Stimulated activated CD8-positive, alpha-beta memory T cell treated with anti-CD3 and anti-CD28 coated beads, Interleukin-7, amount 100 ng/mL, for 1 hour (primary cell): Measurements from ENCODE around the gene PRRC2C.
"Not testable (repeated sequence)": the region's sequence is repeated elsewhere in the genome, so short reads cannot be mapped to it uniquely, and the experiment has no call there.

Experiments used
- DNase-seq, 2 donors: peaks; one replicate each; pipeline ENCODE4 v3.0.0-alpha.2; 2020; ENCODE audit warnings: low read depth in 2 of 2

Gene PRRC2C

GRCh38 chr1:171583591-171584201 lies 98.4 kb downstream of the PRRC2C start:
- DNase-seq = no peak

GRCh38 chr1:171585715-171586114 lies 100.4 kb downstream of the PRRC2C start:
- no peak for DNase-seq

- DNase-seq = no peak
Observed at GRCh38 chr1:171588230-171588629, 102.9 kb downstream of the PRRC2C start.

- DNase-seq = no peak
Observed at GRCh38 chr1:171590022-171590421, 104.7 kb downstream of the PRRC2C start.

GRCh38 chr1:171595324-171595723 lies 110.0 kb downstream of the PRRC2C start:
- no peak for DNase-seq

GRCh38 chr1:171596119-171596518 lies 110.8 kb downstream of the PRRC2C start:
- no peak for DNase-seq

GRCh38 chr1:171596705-171597104 lies 111.4 kb downstream of the PRRC2C start:
- no peak for DNase-seq

GRCh38 chr1:171597203-171597602 lies 111.9 kb downstream of the PRRC2C start:
- no peak for DNase-seq

- not testable (repeated sequence) for DNase-seq
Observed at GRCh38 chr1:171600310-171600709, 115.0 kb downstream of the PRRC2C start.

GRCh38 chr1:171600862-171601261 lies 115.5 kb downstream of the PRRC2C start:
- no peak for DNase-seq

GRCh38 chr1:171603042-171603441 lies 117.7 kb downstream of the PRRC2C start:
- not testable (repeated sequence) for DNase-seq

GRCh38 chr1:171606402-171606941 lies 121.1 kb downstream of the PRRC2C start:
- DNase-seq = no peak

GRCh38 chr1:171610385-171610784 lies 125.1 kb downstream of the PRRC2C start:
- DNase-seq = no peak

GRCh38 chr1:171611306-171611705 lies 126.0 kb downstream of the PRRC2C start:
- DNase-seq = no peak

- DNase-seq = no peak
Observed at GRCh38 chr1:171613282-171613681, 128.0 kb downstream of the PRRC2C start.

- not testable (repeated sequence) for DNase-seq
Observed at GRCh38 chr1:171615122-171615906, 130.0 kb downstream of the PRRC2C start.

- no peak for DNase-seq
Observed at GRCh38 chr1:171616586-171616985, 131.3 kb downstream of the PRRC2C start.

- DNase-seq = no peak
Observed at GRCh38 chr1:171622152-171622462, 136.8 kb downstream of the PRRC2C start, which contains the start of gene MYOCOS. MYOCOS (plus strand) TSS chr1:171622243; CDS start chr1:171623884, 1,641 bp downstream.

GRCh38 chr1:171623651-171624331 lies 138.5 kb downstream of the PRRC2C start:
- no peak for DNase-seq

GRCh38 chr1:171625225-171625624 lies 139.9 kb downstream of the PRRC2C start:
- no peak for DNase-seq

- no peak for DNase-seq
Observed at GRCh38 chr1:171627020-171627419, 141.7 kb downstream of the PRRC2C start.

GRCh38 chr1:171628225-171628624 lies 142.9 kb downstream of the PRRC2C start:
- no peak for DNase-seq

- no peak for DNase-seq
Observed at GRCh38 chr1:171635661-171636060, 150.3 kb downstream of the PRRC2C start.
